PC-3 (cell line): ENCODE results near the gene SEC14L1. TPM values are rescaled to one million over a fixed set of nuclear protein-coding genes. Genes with fewer than 3 reads are reported as not detected.

Source experiments
- ATAC-seq: fragments of 200-7000 bp; cut with Tn5 transposase; 2 replicates; pipeline ENCODE4 v1.9.1; 2020; ENCODE audit warnings: mild to moderate bottlenecking, moderate library complexity
- BruUV-seq: library from RNA; stranded (reverse); fragments of 400-500 nt; replicated peaks from 2 replicates; lab custom pipeline; 2021; lab: Mats Ljungman, UMichigan
- CTCF ChIA-PET: fragments of 300-600 bp; sonication (Branson Sonifier 250); formaldehyde crosslinking; loops from one replicate; lab custom pipeline; 2022; ENCODE audit warnings: antibody characterized with exemption; lab: Charles Lee
- POLR2A ChIA-PET: fragments of 300-600 bp; sonication (Branson Sonifier 250); formaldehyde crosslinking; loops from one replicate; lab custom pipeline; 2022; ENCODE audit warnings: antibody characterized with exemption; ENCODE audit not compliant: unreplicated experiment; lab: Charles Lee
- DNase-seq: peaks from one replicate; pipeline ENCODE4 v3.0.0-alpha.2; 2015
- H2AFZ ChIP-seq: fragments of 300-600 bp; sonication (generic); 2 replicates; pipeline ENCODE4 v1.6.0; 2016; ENCODE audit warnings: antibody characterized with exemption, low read length
- H3F3A ChIP-seq: fragments of 300-600 bp; sonication (generic); one replicate; pipeline ENCODE4 v1.6.0; 2017; ENCODE audit warnings: antibody characterized with exemption, low read length, control low read depth, mild to moderate bottlenecking; ENCODE audit not compliant: unreplicated experiment
- H3K27ac ChIP-seq: fragments of 300-600 bp; sonication (generic); 2 replicates; pipeline ENCODE4 v1.5.1; 2016; ENCODE audit warnings: mild to moderate bottlenecking, low read length
- H3K27me3 ChIP-seq: fragments of 300-600 bp; sonication (generic); 2 replicates; pipeline ENCODE4 v1.6.1; 2016; ENCODE audit warnings: low read length, mixed read lengths
- H3K36me3 ChIP-seq: fragments of 300-600 bp; sonication (generic); 2 replicates; pipeline ENCODE4 v1.6.1; 2016; ENCODE audit warnings: low read depth, mixed run types, low read length, mixed read lengths
- H3K4me1 ChIP-seq: fragments of 300-600 bp; sonication (generic); 2 replicates; pipeline ENCODE4 v1.5.1; 2016; ENCODE audit warnings: low read length; ENCODE audit not compliant: insufficient read depth
- H3K4me2 ChIP-seq: fragments of 300-600 bp; sonication (generic); 2 replicates; pipeline ENCODE4 v1.6.0; 2016; ENCODE audit warnings: low read length
- H3K4me3 ChIP-seq: fragments of 300-600 bp; sonication (generic); 2 replicates; pipeline ENCODE4 v1.5.1; 2016; ENCODE audit warnings: mild to moderate bottlenecking, low read length, mixed read lengths
- H3K79me2 ChIP-seq: fragments of 300-600 bp; sonication (generic); 2 replicates; pipeline ENCODE4 v1.6.1; 2017; ENCODE audit warnings: low read length, mixed read lengths
- H3K9ac ChIP-seq: fragments of 300-600 bp; sonication (generic); 2 replicates; pipeline ENCODE4 v1.6.0; 2016; ENCODE audit warnings: mild to moderate bottlenecking, low read length
- H3K9me2 ChIP-seq: fragments of 300-600 bp; sonication (generic); replicated peaks from 2 replicates; pipeline ENCODE4 v1.6.1; 2016; ENCODE audit warnings: mixed run types, low read length, mixed read lengths
- H3K9me3 ChIP-seq: fragments of 300-600 bp; sonication (generic); 2 replicates; pipeline ENCODE4 v1.6.1; 2016; ENCODE audit warnings: low read length, mixed read lengths
- H4K20me1 ChIP-seq: fragments of 300-600 bp; sonication (generic); 2 replicates; pipeline ENCODE4 v1.6.1; 2016; ENCODE audit warnings: low read length, mixed read lengths
- CTCF ChIP-seq: fragments of 300-600 bp; sonication (generic); conservative IDR thresholded peaks from 2 replicates; pipeline ENCODE4 v1.5.1; 2017; ENCODE audit warnings: antibody characterized with exemption, low read depth, mild to moderate bottlenecking, low read length
- EZH2 ChIP-seq: fragments of 300-600 bp; sonication (generic); IDR thresholded peaks from one replicate; pipeline ENCODE4 v1.6.1; 2017; ENCODE audit warnings: antibody characterized with exemption, mild to moderate bottlenecking, low read length; ENCODE audit not compliant: unreplicated experiment
- EZH2phosphoT487 ChIP-seq: fragments of 300-600 bp; sonication (generic); IDR thresholded peaks from 2 replicates; pipeline ENCODE4 v1.6.1; 2018; ENCODE audit warnings: mild to moderate bottlenecking, antibody characterized with exemption, low read length, borderline replicate concordance
- intact Hi-C: fragments of 100-400 bp; cut with micrococcal nuclease; formaldehyde crosslinking; loops from 2 replicates; pipeline ENCODE4 v1.9.0; 2023
- total RNA-seq: library from RNA; depleted of rRNA; stranded (reverse); fragments of >200 nt; gene quantifications from 2 replicates; pipeline ENCODE4 v1.2.3, GENCODE V29; 2014

Gene SEC14L1
- total RNA-seq, 1 experiment from 2014 or later = 39.8 TPM

DNA sequence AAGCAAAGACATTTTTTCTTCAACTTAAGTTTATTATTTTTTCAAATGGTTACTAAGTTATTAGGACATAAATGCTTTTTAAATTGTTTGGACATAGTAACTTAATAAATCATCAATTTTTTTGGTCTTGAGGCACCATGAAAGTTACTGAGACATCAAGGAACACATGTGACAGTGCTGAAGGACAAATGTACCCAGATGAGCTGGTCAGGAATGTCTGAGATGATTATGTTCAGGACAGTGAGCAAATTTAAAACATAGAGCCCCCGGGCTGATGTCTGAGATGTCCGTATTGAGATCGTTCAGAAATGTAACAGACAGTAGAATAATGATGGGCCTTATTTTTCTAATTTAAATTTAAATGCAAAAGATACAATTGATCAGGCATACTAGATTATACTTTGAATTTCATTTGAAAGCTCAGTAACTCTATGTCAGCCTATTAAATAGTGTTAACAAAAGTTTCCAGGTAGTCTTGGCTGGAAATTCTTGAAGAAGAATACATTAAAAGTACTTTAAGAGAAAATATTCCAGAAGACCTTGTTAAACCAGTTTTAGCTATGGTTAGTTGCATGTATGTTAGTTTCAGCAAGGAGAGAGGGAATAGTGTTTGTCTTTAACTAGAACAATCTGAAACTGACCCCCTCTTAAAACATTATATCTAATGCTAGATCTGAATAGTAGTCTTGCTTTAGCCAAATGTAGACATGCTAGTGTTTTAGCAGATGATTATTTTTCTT is 36.4 kb downstream of the SEC14L1 start:
- DNase-seq = peak; percentile 35
- peaks cover 89% of the 10 kb centered on the region for H3K79me2 ChIP-seq
- peaks cover 38% of the 10 kb centered on the region for H3K36me3 ChIP-seq
- no peaks in the 10 kb centered on the region; the same call in 1 of the 2 replicates for H3K4me1 ChIP-seq
- intact Hi-C loops = no loop called here
- BruUV-seq = no TSS peak
- no peak overlapping the region for H3K27ac ChIP-seq
- H3K4me3 ChIP-seq = no peak overlapping the region
- TF ChIP-seq EZH2phosphoT487 = no peak
- TF ChIP-seq CTCF = no peak
- no peak for TF ChIP-seq EZH2
- no peaks in the 10 kb centered on the region for H3K27me3 ChIP-seq
- H3F3A ChIP-seq = no peaks in the 10 kb centered on the region
- H4K20me1 ChIP-seq = no peaks in the 10 kb centered on the region
- ChIA-PET CTCF (interaction anchor here (0.6 kb wide), 1 partner anchor 89 kb away, joined by 3 read pairs; no protein-coding TSS in a partner anchor), POLR2A (no interaction called here)
- no peak overlapping the region for H3K4me2 ChIP-seq
- ATAC-seq = no peak
- no peaks in the 10 kb centered on the region for H3K9me2 ChIP-seq
- H2AFZ ChIP-seq = no peak overlapping the region
- no peak overlapping the region for H3K9ac ChIP-seq
- H3K9me3 ChIP-seq = peaks cover 28% of the 10 kb centered on the region

DNA sequence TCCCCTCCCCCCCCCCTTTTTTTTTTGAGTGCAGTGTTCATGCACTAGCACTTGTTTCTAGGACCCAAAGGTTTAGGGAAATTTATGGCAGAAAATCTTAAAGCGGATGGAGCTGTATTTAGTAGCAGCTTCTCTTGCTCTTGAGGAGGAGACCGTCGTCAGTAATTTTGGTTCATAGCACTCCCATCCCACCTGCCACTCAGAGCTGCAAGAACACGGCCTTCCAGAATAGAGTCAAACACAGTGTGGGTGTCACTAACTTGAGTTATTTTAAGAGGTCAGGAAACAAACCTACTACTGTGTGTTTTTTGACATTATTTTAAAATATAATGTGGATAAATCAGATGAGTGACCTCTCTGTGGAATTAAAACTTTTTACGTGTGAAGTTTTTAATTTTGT is 37.3 kb downstream of the SEC14L1 start:
- intact Hi-C loops = no loop called here
- Histone ChIP-seq H2AFZ (no peak overlapping the region), H3K4me2 (no peak overlapping the region), H3K9me2 (no peaks in the 10 kb centered on the region), H3K27ac (no peak overlapping the region), H3K36me3 (peaks cover 30% of the 10 kb centered on the region), H4K20me1 (no peaks in the 10 kb centered on the region), H3K79me2 (peaks cover 89% of the 10 kb centered on the region), H3F3A (no peaks in the 10 kb centered on the region), H3K4me3 (no peak overlapping the region), H3K4me1 (no peaks in the 10 kb centered on the region; the same call in 1 of the 2 replicates), H3K9me3 (peaks cover 19% of the 10 kb centered on the region), H3K27me3 (no peaks in the 10 kb centered on the region), H3K9ac (no peak overlapping the region)
- no peak for DNase-seq
- BruUV-seq = no TSS peak
- ATAC-seq = no peak
- TF ChIP-seq EZH2 (no peak), CTCF (no peak), EZH2phosphoT487 (no peak)
- ChIA-PET POLR2A (no interaction called here), CTCF (interaction anchor here (0.6 to 0.7 kb wide), 2 partner anchors 57 to 90 kb away, joined by 3 read pairs; no protein-coding TSS in a partner anchor)

DNA sequence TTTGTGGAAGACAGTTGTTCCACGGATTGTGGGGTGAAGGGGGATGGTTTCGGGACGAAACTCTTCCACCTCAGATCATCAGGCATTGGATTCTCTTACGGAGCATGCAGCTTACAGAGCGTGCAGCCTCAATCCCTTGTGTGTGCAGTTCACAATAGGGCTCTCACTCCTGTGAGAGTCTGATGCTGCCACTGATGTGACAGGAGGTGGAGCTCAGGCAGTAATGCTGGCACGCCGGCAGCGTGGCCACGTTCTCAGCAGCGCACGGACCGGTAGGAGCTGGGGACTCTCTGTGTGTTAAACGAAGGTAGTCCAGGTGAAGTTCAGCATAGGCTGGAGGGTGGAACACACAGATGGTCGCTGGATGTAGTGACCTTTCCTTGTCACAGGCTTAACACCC is 37.8 kb downstream of the SEC14L1 start:
- H3K36me3 ChIP-seq = peaks cover 25% of the 10 kb centered on the region
- H3K4me2 ChIP-seq = no peak overlapping the region
- TF ChIP-seq EZH2 (no peak), CTCF (no peak), EZH2phosphoT487 (no peak)
- H3K9ac ChIP-seq = no peak overlapping the region
- no peaks in the 10 kb centered on the region; the same call in 1 of the 2 replicates for H3K4me1 ChIP-seq
- no peaks in the 10 kb centered on the region for H3F3A ChIP-seq
- CTCF ChIA-PET = interaction anchor here (0.7 kb wide), 1 partner anchor 58 kb away, joined by 3 read pairs; no protein-coding TSS in a partner anchor
- ATAC-seq = no peak
- no TSS peak for BruUV-seq
- intact Hi-C loops = no loop called here
- H3K9me3 ChIP-seq = peaks cover 14% of the 10 kb centered on the region
- H3K4me3 ChIP-seq = no peak overlapping the region
- H4K20me1 ChIP-seq = no peaks in the 10 kb centered on the region
- no peak overlapping the region for H3K27ac ChIP-seq
- H2AFZ ChIP-seq = no peak overlapping the region
- no peaks in the 10 kb centered on the region for H3K9me2 ChIP-seq
- peaks cover 89% of the 10 kb centered on the region for H3K79me2 ChIP-seq
- POLR2A ChIA-PET = no interaction called here
- DNase-seq = no peak
- H3K27me3 ChIP-seq = no peaks in the 10 kb centered on the region
